IMR-90 (cell line): ENCODE results near the gene FAM83C. TPM values are rescaled to one million over a fixed set of nuclear protein-coding genes. Genes with fewer than 3 reads are reported as not detected.

ENCODE experiments used
- ATAC-seq: fragments of 200-7000 bp; cut with Tn5 transposase; 2 replicates; pipeline ENCODE4 v1.9.1; 2020; ENCODE audit warnings: low read depth, mild to moderate bottlenecking, moderate library complexity
- BruUV-seq: library from RNA; stranded (reverse); fragments of 400-500 nt; replicated peaks from 2 replicates; lab custom pipeline; 2021; lab: Mats Ljungman, UMichigan
- CTCF ChIA-PET: fragments of 300-600 bp; formaldehyde crosslinking; extraction: SDS; loops from one replicate; lab custom pipeline; 2021; ENCODE audit warnings: antibody characterized with exemption; lab: Yijun Ruan, JAX
- POLR2A ChIA-PET: fragments of 300-600 bp; sonication (Branson Sonifier 250); formaldehyde crosslinking; loops from one replicate; lab custom pipeline; 2022; ENCODE audit warnings: antibody characterized with exemption; ENCODE audit not compliant: unreplicated experiment; lab: Charles Lee
- DNase-seq: peaks from one replicate; pipeline ENCODE4 v3.0.0; 2013
- H2AFZ ChIP-seq: replicated peaks from 2 replicates; pipeline ENCODE3; 2013; ENCODE audit warnings: low read length, mild to moderate bottlenecking; ENCODE audit not compliant: poor library complexity
- H2AK5ac ChIP-seq: 2 replicates; pipeline ENCODE4 v1.6.1; 2013; ENCODE audit warnings: low read depth, low read length, inconsistent platforms
- H2AK9ac ChIP-seq: replicated peaks from 2 replicates; pipeline ENCODE3; 2013; ENCODE audit warnings: mild to moderate bottlenecking, low read depth, low read length, moderate library complexity; ENCODE audit not compliant: poor library complexity
- H2BK120ac ChIP-seq: 2 replicates; pipeline ENCODE4 v1.6.1; 2013; ENCODE audit warnings: low read depth, low read length, inconsistent platforms
- H2BK15ac ChIP-seq: 3 replicates; pipeline ENCODE4 v1.6.1; 2013; ENCODE audit warnings: low read depth, low read length, inconsistent platforms
- H2BK20ac ChIP-seq: 2 replicates; pipeline ENCODE4 v1.6.1; 2013; ENCODE audit warnings: low read depth, mild to moderate bottlenecking, inconsistent platforms, low read length, moderate library complexity
- H2BK5ac ChIP-seq: 2 replicates; pipeline ENCODE4 v1.6.1; 2013; ENCODE audit warnings: mild to moderate bottlenecking, low read depth, low read length, inconsistent platforms; ENCODE audit not compliant: poor library complexity, severe bottlenecking
- H3K14ac ChIP-seq: replicated peaks from 2 replicates; pipeline ENCODE4 v1.6.1; 2013; ENCODE audit warnings: low read depth, low read length, inconsistent platforms
- H3K18ac ChIP-seq: 2 replicates; pipeline ENCODE4 v1.6.1; 2013; ENCODE audit warnings: low read depth, low read length, control low read depth
- H3K23ac ChIP-seq: 2 replicates; pipeline ENCODE4 v1.6.1; 2013; ENCODE audit warnings: low read depth, low read length, inconsistent platforms
- H3K27ac ChIP-seq: 2 replicates; pipeline ENCODE4 v1.5.1; 2013; ENCODE audit warnings: mild to moderate bottlenecking, control low read depth, low read length; ENCODE audit not compliant: insufficient read depth
- H3K27me3 ChIP-seq: 2 replicates; pipeline ENCODE4 v1.6.1; 2013; ENCODE audit warnings: low read length; ENCODE audit not compliant: control insufficient read depth, insufficient read depth
- H3K36me3 ChIP-seq: 2 replicates; pipeline ENCODE4 v1.6.1; 2013; ENCODE audit warnings: low read length, mixed read lengths; ENCODE audit not compliant: control insufficient read depth, insufficient read depth
- H3K4ac ChIP-seq: 2 replicates; pipeline ENCODE4 v1.6.1; 2013; ENCODE audit warnings: low read depth, low read length, inconsistent platforms
- H3K4me1 ChIP-seq: 2 replicates; pipeline ENCODE4 v1.6.1; 2013; ENCODE audit warnings: low read length, mixed read lengths; ENCODE audit not compliant: control insufficient read depth, insufficient read depth
- H3K4me2 ChIP-seq: 2 replicates; pipeline ENCODE4 v1.6.1; 2013; ENCODE audit warnings: low read depth, mild to moderate bottlenecking, control low read depth, low read length, moderate library complexity
- H3K4me3 ChIP-seq: 2 replicates; pipeline ENCODE4 v1.5.1; 2013; ENCODE audit warnings: low read depth, mild to moderate bottlenecking, control low read depth, low read length, moderate library complexity; ENCODE audit not compliant: insufficient read depth
- H3K56ac ChIP-seq: 2 replicates; pipeline ENCODE4 v1.6.1; 2013; ENCODE audit warnings: low read length, inconsistent platforms; ENCODE audit not compliant: insufficient read depth; ENCODE audit errors: extremely low read depth
- H3K79me1 ChIP-seq, 2 experiments: 2 replicates each; pipeline ENCODE4 v1.6.1; 2013; ENCODE audit warnings: low read length in 2 of 2, inconsistent platforms in 1 of 2, low read depth in 1 of 2
- H3K9ac ChIP-seq: 2 replicates; pipeline ENCODE4 v1.6.1; 2013; ENCODE audit warnings: low read depth, low read length, control low read depth
- H3K9me1 ChIP-seq: 2 replicates; pipeline ENCODE4 v1.6.1; 2013; ENCODE audit warnings: low read length, inconsistent platforms; ENCODE audit not compliant: insufficient read depth
- H3K9me3 ChIP-seq: 2 replicates; pipeline ENCODE4 v1.6.1; 2013; ENCODE audit warnings: low read length; ENCODE audit not compliant: control insufficient read depth, insufficient read depth
- H4K20me1 ChIP-seq: 2 replicates; pipeline ENCODE4 v1.6.1; 2013; ENCODE audit warnings: low read length, inconsistent platforms; ENCODE audit not compliant: insufficient read depth
- H4K5ac ChIP-seq: 2 replicates; pipeline ENCODE4 v1.6.1; 2013; ENCODE audit warnings: mild to moderate bottlenecking, low read depth, low read length, control low read depth
- H4K8ac ChIP-seq, 2 experiments: 2 replicates each; pipeline ENCODE4 v1.6.1; 2013; ENCODE audit warnings: low read depth in 2 of 2, low read length in 2 of 2, control low read depth in 1 of 2, inconsistent platforms in 1 of 2
- H4K91ac ChIP-seq: 2 replicates; pipeline ENCODE4 v1.6.1; 2013; ENCODE audit warnings: low read depth, low read length, inconsistent platforms; ENCODE audit not compliant: insufficient read depth
- CEBPB ChIP-seq: IDR thresholded peaks from 2 replicates; pipeline ENCODE4 v1.6.1; 2012; ENCODE audit warnings: low read depth, low read length, improper control_type of control experiment
- CHD1 ChIP-seq: IDR thresholded peaks from 2 replicates; pipeline ENCODE4 v1.6.1; 2012; ENCODE audit warnings: low read depth, low read length, improper control_type of control experiment
- FOS ChIP-seq: fragments of 150-350 bp; IDR thresholded peaks from 2 replicates; pipeline ENCODE4 v1.6.1; 2016; ENCODE audit warnings: low read depth, low read length
- MAFK ChIP-seq: IDR thresholded peaks from 2 replicates; pipeline ENCODE4 v1.6.1; 2012; ENCODE audit warnings: low read depth, low read length, improper control_type of control experiment
- MAZ ChIP-seq: IDR thresholded peaks from 2 replicates; pipeline ENCODE4 v1.6.1; 2012; ENCODE audit warnings: low read depth, mild to moderate bottlenecking, low read length, improper control_type of control experiment, moderate library complexity, borderline replicate concordance
- NFE2L2 ChIP-seq: fragments of 150-350 bp; IDR thresholded peaks from 2 replicates; pipeline ENCODE4 v1.6.1; 2016; ENCODE audit warnings: low read depth, mild to moderate bottlenecking, low read length
- POLR2A ChIP-seq: IDR thresholded peaks from 2 replicates; pipeline ENCODE4 v1.6.1; 2012; ENCODE audit warnings: mild to moderate bottlenecking, low read depth, low read length
- RAD21 ChIP-seq: IDR thresholded peaks from 2 replicates; pipeline ENCODE4 v1.6.1; 2012; ENCODE audit warnings: low read length, improper control_type of control experiment
- RCOR1 ChIP-seq: IDR thresholded peaks from 2 replicates; pipeline ENCODE4 v1.6.1; 2012; ENCODE audit warnings: mild to moderate bottlenecking, low read length, improper control_type of control experiment; ENCODE audit not compliant: insufficient replicate concordance
- RFX5 ChIP-seq: IDR thresholded peaks from 2 replicates; pipeline ENCODE4 v1.8.0; 2012; ENCODE audit warnings: low read depth, mild to moderate bottlenecking, low read length, moderate library complexity
- WGBS, 2 experiments: methylation state at CpG; one replicate each; pipeline versions ENCODE4 v1.1.5 to v1.1.7; 2013; ENCODE audit warnings: missing lambda C conversion rate in 2 of 2; ENCODE audit not compliant: insufficient read length in 1 of 2; ENCODE audit errors: extremely low coverage in 2 of 2; 5-methylcytosine and 5-hydroxymethylcytosine counted together
- dilution Hi-C: fragments of 300-500 bp; cut with HindIII; formaldehyde crosslinking; loops from one replicate; pipeline ENCODE4 v1.14.3; 2018; ENCODE audit warnings: low sequenced_read_pairs; ENCODE audit not compliant: unreplicated experiment
- in situ Hi-C: fragments of 300-500 bp; cut with MboI; formaldehyde crosslinking; loops from 3 replicates; pipeline ENCODE4 v1.14.3; 2019; ENCODE audit warnings: low sequenced_read_pairs, inconsistent platforms, mixed read lengths
- intact Hi-C: fragments of 100-400 bp; cut with micrococcal nuclease; formaldehyde crosslinking; loops from 2 replicates; pipeline ENCODE4 v1.10.0; 2022
- polyA plus RNA-seq, 3 experiments: library from polyadenylated mRNA; depleted of rRNA; stranded (reverse); fragments of >200 nt; gene quantifications; 2 replicates each; pipeline ENCODE4 v1.2.3, GENCODE V29; 2012; ENCODE audit warnings: low replicate concordance in 1 of 3
- total RNA-seq: library from RNA; depleted of rRNA; stranded (reverse); fragments of >200 nt; gene quantifications from 2 replicates; pipeline ENCODE4 v1.2.3, GENCODE V29; 2012
- TF ChIP-seq, protein P1 (sequence below): fragments of 150-350 bp; IDR thresholded peaks from 2 replicates; pipeline ENCODE4 v1.6.1; 2017; ENCODE audit warnings: mild to moderate bottlenecking, antibody characterized with exemption, low read length, low read depth
- TF ChIP-seq, protein P2 (sequence below): fragments of 150-350 bp; IDR thresholded peaks from 2 replicates; pipeline ENCODE4 v1.6.1; 2016; ENCODE audit warnings: low read depth, mild to moderate bottlenecking, low read length, moderate library complexity, borderline replicate concordance

The FAM83C gene
- total and polyA plus RNA-seq, 2 of the 4 experiments (the other 2 are of a cell fraction): 0.02 TPM; not detected in 1

DNA sequence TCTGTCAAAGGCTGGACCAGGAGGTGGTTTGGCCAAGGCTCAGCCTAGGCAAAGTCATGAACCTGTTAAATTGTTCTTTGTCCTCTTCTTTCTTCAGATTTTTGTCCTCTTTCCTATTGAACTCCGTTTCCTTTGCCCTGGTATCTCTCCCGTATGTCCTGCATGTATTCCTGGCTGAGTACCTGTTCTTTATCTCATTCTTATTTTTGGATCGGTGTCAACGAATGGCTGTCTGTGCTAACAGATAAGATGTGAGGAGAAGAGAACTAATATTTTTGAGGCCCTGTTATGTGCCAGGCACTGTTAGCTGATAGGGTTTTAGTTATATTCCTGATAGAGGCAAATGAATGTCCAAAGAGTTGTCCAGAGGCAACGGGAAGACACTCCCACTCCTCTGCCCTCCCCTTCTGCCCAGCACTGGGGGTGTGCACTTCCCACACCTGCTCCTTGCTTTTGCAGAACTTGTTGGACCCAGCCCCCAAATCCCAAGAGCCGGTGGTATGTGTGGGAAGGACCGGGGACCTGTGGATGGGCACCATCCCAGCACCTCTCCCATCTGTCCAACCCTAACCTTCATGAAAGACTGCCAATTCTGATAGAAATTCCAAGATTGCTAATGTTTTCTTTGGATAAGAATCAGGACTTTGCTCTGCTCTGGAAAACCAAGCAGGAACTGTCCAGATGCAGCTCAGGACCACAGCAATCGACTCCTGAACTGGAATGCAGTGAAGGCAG is 34.9 kb downstream of the FAM83C start (continued):
- TF ChIP-seq, protein P1, sequence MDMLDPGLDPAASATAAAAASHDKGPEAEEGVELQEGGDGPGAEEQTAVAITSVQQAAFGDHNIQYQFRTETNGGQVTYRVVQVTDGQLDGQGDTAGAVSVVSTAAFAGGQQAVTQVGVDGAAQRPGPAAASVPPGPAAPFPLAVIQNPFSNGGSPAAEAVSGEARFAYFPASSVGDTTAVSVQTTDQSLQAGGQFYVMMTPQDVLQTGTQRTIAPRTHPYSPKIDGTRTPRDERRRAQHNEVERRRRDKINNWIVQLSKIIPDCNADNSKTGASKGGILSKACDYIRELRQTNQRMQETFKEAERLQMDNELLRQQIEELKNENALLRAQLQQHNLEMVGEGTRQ: no peak

DNA sequence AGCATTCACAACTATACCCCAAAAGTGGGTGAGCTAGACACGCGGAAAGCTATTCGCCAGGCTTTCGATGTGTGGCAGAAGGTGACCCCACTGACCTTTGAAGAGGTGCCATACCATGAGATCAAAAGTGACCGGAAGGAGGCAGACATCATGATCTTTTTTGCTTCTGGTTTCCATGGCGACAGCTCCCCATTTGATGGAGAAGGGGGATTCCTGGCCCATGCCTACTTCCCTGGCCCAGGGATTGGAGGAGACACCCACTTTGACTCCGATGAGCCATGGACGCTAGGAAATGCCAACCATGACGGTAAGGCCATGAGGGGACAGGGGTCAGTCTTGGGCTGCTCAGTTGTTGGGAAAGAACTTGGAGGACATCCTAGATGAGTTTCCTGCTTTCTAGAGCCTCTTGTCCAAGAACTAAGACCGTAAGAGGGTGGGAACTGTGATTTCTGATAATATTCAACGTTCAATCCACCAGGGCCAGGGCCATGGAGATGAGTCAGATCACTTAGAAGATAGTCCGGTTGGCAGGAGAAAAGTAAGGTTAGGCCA is 37.7 kb downstream of the FAM83C start:
- Histone ChIP-seq H3K27ac (no peak overlapping the region), H4K20me1 (no peaks in the 10 kb centered on the region), H3K18ac (no peak overlapping the region), H2AFZ (no peak overlapping the region), H2BK120ac (no peak overlapping the region), H2AK9ac (no peak overlapping the region), H4K5ac (no peak overlapping the region), H3K23ac (no peak overlapping the region), H3K4me2 (no peak overlapping the region), H4K8ac (no peak overlapping the region), H3K9me3 (no peaks in the 10 kb centered on the region), H3K4me3 (no peak overlapping the region), H3K9ac (no peak overlapping the region), H3K79me1 (0 out of 4 replicates have a peak, but pooled peaks cover 0 to 3% of the 10 kb centered on the region in 2 experiments), H3K36me3 (no peaks in the 10 kb centered on the region), H3K27me3 (no peaks in the 10 kb centered on the region), H3K56ac (no peak overlapping the region), H3K4ac (no peak overlapping the region), H3K14ac (no peak overlapping the region), H3K4me1 (0 out of 2 replicates have a peak, but pooled peaks cover 3% of the 10 kb centered on the region), H2BK15ac (no peak overlapping the region), H4K91ac (no peak overlapping the region), H2AK5ac (no peak overlapping the region), H3K9me1 (no peaks in the 10 kb centered on the region; the same call in 1 of the 2 replicates), H2BK5ac (no peak overlapping the region), H2BK20ac (no peak overlapping the region)
- intact Hi-C loops (no loop called here), dilution Hi-C loops (no loop called here), in situ Hi-C loops (loop anchor here (25.0 kb wide), 1 partner anchor 392 kb away; the partner anchor contains the start of gene GGT7)
- POLR2A ChIA-PET: no interaction called here
- no TSS peak for BruUV-seq
- ATAC-seq (no peak), DNase-seq (no peak)
- 74% methylated on average over 3 of the region's 12 CpGs; no CpG with 5 or more reads in 1 of the 2 experiments for WGBS, 2 experiments
- CTCF ChIA-PET: no interaction called here
- TF ChIP-seq POLR2A (no peak), CEBPB (no peak), FOS (no peak), RAD21 (no peak), MAFK (no peak), RFX5 (no peak), NFE2L2 (no peak), RCOR1 (no peak), CHD1 (no peak), MAZ (no peak)
- TF ChIP-seq, protein P2, sequence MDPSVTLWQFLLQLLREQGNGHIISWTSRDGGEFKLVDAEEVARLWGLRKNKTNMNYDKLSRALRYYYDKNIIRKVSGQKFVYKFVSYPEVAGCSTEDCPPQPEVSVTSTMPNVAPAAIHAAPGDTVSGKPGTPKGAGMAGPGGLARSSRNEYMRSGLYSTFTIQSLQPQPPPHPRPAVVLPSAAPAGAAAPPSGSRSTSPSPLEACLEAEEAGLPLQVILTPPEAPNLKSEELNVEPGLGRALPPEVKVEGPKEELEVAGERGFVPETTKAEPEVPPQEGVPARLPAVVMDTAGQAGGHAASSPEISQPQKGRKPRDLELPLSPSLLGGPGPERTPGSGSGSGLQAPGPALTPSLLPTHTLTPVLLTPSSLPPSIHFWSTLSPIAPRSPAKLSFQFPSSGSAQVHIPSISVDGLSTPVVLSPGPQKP: no peak
